ENCODE results near the gene RNU6-1. TPM values are rescaled to one million over a fixed set of nuclear protein-coding genes. Genes with fewer than 3 reads are reported as not detected.
A peak's percentile ranks its signal among the peaks of the same experiment; 100 is the strongest.

Gene RNU6-1
- total RNA-seq, 1 experiment from 2014 or later, result not detected

DNA sequence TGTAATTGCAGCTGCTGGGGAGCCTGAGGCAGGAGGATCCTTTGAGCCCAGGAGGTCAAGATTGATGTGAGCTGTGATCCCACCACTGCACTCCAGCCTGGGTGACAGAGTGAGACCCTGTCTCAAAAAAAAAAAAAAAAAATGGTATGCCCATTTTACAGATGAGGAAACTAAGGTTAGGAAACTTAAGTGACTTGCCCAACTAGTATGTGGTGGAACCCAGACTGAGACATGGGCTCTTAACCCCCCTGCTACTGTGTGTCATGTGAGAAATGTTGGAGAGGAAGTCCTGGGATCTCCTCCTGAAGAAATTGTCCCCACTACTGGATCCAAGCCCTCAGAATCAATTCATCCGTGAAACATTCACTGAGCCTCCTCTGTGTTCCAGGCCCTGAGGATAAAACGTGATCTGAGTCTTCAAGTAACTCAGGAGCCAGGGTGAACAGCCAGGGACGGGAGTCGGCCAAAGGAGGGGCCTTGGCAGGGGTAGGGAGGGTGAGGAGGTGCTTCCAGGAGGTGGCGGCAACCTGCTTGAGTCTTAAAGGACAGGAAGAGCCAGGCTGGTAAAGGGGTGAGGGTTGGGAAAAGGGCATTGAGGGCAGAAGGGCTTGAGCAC is 19.6 kb upstream of the RNU6-1 start:
- POLR2A ChIA-PET, result no interaction called here
- TF ChIP-seq GTF2I (CRISPR knock-in tag; conservative IDR thresholded peaks at IDR 0.05) (0 out of 2 replicates have a peak, but pooled peaks have one; percentile 38), ZNF138 (CRISPR knock-in tag; conservative IDR thresholded peaks at IDR 0.05) (no peak), ETV6 (CRISPR knock-in tag; IDR thresholded peaks at IDR 0.05) (no peak)
- DNase-seq (ENCODE audit: low spot score), result no peak
- CTCF ChIA-PET, result no interaction called here
- H3K27ac Mint-ChIP-seq, result no peak overlapping the region
- no peaks in the 10 kb centered on the region for H3K9me3 Mint-ChIP-seq
- no peak for ATAC-seq
- peaks cover 22% of the 10 kb centered on the region for H3K27me3 Mint-ChIP-seq (ENCODE audit: low read depth)
- no peak overlapping the region for H3K4me3 Mint-ChIP-seq
- H3K36me3 Mint-ChIP-seq, result no peaks in the 10 kb centered on the region
- H3K4me1 Mint-ChIP-seq, result peaks cover 30% of the 10 kb centered on the region

DNA sequence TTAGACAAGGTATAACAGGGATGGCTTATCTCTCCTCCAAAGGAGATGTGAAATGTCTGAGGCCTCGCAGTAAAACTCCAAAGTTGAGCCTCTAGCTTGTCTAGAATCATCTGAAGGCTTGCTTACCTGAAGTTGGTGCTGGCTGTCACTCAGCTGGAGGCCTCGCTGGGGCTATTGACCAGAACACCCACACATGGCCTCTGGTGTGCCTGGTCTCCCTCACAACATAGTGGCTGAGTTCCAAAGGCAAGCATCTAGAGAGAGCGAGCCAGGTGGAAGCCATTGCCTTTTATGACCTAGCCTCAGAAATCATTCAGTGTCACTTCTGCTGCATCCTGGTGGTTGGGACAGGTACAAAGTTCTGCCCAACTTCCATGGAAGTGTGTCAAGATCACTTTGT is 17.4 kb upstream of the RNU6-1 start:
- Mint-ChIP-seq H3K27ac (no peak overlapping the region), H3K9me3 (no peaks in the 10 kb centered on the region), H3K36me3 (no peaks in the 10 kb centered on the region), H3K4me3 (no peak overlapping the region), H3K4me1 (peaks cover 47% of the 10 kb centered on the region), H3K27me3 (ENCODE audit: low read depth) (peaks cover 5% of the 10 kb centered on the region; the same call in 1 of the 2 replicates)
- TF ChIP-seq, protein P1, sequence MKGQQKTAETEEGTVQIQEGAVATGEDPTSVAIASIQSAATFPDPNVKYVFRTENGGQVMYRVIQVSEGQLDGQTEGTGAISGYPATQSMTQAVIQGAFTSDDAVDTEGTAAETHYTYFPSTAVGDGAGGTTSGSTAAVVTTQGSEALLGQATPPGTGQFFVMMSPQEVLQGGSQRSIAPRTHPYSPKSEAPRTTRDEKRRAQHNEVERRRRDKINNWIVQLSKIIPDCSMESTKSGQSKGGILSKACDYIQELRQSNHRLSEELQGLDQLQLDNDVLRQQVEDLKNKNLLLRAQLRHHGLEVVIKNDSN (CRISPR knock-in tag; IDR thresholded peaks at IDR 0.05), result no peak
- TF ChIP-seq, protein P2, sequence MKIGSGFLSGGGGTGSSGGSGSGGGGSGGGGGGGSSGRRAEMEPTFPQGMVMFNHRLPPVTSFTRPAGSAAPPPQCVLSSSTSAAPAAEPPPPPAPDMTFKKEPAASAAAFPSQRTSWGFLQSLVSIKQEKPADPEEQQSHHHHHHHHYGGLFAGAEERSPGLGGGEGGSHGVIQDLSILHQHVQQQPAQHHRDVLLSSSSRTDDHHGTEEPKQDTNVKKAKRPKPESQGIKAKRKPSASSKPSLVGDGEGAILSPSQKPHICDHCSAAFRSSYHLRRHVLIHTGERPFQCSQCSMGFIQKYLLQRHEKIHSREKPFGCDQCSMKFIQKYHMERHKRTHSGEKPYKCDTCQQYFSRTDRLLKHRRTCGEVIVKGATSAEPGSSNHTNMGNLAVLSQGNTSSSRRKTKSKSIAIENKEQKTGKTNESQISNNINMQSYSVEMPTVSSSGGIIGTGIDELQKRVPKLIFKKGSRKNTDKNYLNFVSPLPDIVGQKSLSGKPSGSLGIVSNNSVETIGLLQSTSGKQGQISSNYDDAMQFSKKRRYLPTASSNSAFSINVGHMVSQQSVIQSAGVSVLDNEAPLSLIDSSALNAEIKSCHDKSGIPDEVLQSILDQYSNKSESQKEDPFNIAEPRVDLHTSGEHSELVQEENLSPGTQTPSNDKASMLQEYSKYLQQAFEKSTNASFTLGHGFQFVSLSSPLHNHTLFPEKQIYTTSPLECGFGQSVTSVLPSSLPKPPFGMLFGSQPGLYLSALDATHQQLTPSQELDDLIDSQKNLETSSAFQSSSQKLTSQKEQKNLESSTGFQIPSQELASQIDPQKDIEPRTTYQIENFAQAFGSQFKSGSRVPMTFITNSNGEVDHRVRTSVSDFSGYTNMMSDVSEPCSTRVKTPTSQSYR (CRISPR knock-in tag; IDR thresholded peaks at IDR 0.05), result no peak
- TF ChIP-seq, protein P3, sequence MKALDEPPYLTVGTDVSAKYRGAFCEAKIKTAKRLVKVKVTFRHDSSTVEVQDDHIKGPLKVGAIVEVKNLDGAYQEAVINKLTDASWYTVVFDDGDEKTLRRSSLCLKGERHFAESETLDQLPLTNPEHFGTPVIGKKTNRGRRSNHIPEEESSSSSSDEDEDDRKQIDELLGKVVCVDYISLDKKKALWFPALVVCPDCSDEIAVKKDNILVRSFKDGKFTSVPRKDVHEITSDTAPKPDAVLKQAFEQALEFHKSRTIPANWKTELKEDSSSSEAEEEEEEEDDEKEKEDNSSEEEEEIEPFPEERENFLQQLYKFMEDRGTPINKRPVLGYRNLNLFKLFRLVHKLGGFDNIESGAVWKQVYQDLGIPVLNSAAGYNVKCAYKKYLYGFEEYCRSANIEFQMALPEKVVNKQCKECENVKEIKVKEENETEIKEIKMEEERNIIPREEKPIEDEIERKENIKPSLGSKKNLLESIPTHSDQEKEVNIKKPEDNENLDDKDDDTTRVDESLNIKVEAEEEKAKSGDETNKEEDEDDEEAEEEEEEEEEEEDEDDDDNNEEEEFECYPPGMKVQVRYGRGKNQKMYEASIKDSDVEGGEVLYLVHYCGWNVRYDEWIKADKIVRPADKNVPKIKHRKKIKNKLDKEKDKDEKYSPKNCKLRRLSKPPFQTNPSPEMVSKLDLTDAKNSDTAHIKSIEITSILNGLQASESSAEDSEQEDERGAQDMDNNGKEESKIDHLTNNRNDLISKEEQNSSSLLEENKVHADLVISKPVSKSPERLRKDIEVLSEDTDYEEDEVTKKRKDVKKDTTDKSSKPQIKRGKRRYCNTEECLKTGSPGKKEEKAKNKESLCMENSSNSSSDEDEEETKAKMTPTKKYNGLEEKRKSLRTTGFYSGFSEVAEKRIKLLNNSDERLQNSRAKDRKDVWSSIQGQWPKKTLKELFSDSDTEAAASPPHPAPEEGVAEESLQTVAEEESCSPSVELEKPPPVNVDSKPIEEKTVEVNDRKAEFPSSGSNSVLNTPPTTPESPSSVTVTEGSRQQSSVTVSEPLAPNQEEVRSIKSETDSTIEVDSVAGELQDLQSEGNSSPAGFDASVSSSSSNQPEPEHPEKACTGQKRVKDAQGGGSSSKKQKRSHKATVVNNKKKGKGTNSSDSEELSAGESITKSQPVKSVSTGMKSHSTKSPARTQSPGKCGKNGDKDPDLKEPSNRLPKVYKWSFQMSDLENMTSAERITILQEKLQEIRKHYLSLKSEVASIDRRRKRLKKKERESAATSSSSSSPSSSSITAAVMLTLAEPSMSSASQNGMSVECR (CRISPR knock-in tag; IDR thresholded peaks at IDR 0.05; ENCODE audit: borderline replicate concordance), result no peak
- DNase-seq (ENCODE audit: low spot score), result no peak
- ChIA-PET CTCF (no interaction called here), POLR2A (interaction anchor here (0.6 kb wide), 1 partner anchor 10 kb away, joined by 4 read pairs; no protein-coding TSS in a partner anchor)
- ATAC-seq, result no peak

DNA sequence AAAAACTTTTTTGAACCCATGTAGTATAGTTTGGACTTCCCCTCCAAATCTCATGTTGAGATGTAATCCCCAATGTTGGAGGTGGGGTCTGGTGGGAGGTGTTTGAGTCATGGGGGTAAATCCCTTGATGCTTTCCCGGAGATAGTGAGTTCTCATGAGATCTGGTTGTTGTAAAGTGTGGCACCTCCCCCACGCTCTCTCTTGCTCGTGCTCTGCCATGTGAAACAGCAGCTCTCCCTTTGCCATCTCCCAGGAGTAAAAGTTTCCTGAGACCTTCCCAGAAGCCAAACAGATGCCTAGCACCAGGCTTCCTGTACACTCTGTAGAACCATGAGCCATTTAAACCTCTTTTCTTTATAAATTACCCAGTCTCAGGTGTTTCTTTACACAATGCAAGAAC is 16.0 kb upstream of the RNU6-1 start:
- CTCF ChIA-PET, result interaction anchor here (1.1 to 1.6 kb wide), 2 partner anchors 15 to 24 kb away, joined by 3 read pairs; no protein-coding TSS in a partner anchor
- Mint-ChIP-seq H3K27me3 (ENCODE audit: low read depth) (no peaks in the 10 kb centered on the region; the same call in 1 of the 2 replicates), H3K9me3 (no peaks in the 10 kb centered on the region), H3K36me3 (no peaks in the 10 kb centered on the region), H3K27ac (0 out of 2 replicates have a peak overlapping the region, but pooled peaks have one; percentile 6), H3K4me3 (no peak overlapping the region), H3K4me1 (peaks cover 51% of the 10 kb centered on the region)
- ATAC-seq (no peak), DNase-seq (ENCODE audit: low spot score) (no peak)
- POLR2A ChIA-PET, result no interaction called here
- no peak for TF ChIP-seq PRRX2 (CRISPR knock-in tag; IDR thresholded peaks at IDR 0.05)
- TF ChIP-seq, protein P4, sequence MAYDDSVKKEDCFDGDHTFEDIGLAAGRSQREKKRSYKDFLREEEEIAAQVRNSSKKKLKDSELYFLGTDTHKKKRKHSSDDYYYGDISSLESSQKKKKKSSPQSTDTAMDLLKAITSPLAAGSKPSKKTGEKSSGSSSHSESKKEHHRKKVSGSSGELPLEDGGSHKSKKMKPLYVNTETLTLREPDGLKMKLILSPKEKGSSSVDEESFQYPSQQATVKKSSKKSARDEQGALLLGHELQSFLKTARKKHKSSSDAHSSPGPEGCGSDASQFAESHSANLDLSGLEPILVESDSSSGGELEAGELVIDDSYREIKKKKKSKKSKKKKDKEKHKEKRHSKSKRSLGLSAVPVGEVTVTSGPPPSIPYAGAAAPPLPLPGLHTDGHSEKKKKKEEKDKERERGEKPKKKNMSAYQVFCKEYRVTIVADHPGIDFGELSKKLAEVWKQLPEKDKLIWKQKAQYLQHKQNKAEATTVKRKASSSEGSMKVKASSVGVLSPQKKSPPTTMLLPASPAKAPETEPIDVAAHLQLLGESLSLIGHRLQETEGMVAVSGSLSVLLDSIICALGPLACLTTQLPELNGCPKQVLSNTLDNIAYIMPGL (CRISPR knock-in tag; IDR thresholded peaks at IDR 0.05), result no peak
- TF ChIP-seq, protein P5, sequence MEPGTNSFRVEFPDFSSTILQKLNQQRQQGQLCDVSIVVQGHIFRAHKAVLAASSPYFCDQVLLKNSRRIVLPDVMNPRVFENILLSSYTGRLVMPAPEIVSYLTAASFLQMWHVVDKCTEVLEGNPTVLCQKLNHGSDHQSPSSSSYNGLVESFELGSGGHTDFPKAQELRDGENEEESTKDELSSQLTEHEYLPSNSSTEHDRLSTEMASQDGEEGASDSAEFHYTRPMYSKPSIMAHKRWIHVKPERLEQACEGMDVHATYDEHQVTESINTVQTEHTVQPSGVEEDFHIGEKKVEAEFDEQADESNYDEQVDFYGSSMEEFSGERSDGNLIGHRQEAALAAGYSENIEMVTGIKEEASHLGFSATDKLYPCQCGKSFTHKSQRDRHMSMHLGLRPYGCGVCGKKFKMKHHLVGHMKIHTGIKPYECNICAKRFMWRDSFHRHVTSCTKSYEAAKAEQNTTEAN (CRISPR knock-in tag; IDR thresholded peaks at IDR 0.05), result no peak
- TF ChIP-seq NR3C1 (CRISPR knock-in tag; conservative IDR thresholded peaks at IDR 0.05; ENCODE audit: low read depth), result no peak
- TF ChIP-seq, protein P6, sequence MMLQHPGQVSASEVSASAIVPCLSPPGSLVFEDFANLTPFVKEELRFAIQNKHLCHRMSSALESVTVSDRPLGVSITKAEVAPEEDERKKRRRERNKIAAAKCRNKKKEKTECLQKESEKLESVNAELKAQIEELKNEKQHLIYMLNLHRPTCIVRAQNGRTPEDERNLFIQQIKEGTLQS (CRISPR knock-in tag; conservative IDR thresholded peaks at IDR 0.05), result no peak
- TF ChIP-seq TEAD1 (CRISPR knock-in tag; IDR thresholded peaks at IDR 0.05), result no peak
- TF ChIP-seq, protein P7, sequence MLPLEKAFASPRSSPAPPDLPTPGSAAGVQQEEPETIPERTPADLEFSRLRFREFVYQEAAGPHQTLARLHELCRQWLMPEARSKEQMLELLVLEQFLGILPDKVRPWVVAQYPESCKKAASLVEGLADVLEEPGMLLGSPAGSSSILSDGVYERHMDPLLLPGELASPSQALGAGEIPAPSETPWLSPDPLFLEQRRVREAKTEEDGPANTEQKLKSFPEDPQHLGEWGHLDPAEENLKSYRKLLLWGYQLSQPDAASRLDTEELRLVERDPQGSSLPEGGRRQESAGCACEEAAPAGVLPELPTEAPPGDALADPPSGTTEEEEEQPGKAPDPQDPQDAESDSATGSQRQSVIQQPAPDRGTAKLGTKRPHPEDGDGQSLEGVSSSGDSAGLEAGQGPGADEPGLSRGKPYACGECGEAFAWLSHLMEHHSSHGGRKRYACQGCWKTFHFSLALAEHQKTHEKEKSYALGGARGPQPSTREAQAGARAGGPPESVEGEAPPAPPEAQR (CRISPR knock-in tag; IDR thresholded peaks at IDR 0.05), result no peak
- TF ChIP-seq, protein P8, sequence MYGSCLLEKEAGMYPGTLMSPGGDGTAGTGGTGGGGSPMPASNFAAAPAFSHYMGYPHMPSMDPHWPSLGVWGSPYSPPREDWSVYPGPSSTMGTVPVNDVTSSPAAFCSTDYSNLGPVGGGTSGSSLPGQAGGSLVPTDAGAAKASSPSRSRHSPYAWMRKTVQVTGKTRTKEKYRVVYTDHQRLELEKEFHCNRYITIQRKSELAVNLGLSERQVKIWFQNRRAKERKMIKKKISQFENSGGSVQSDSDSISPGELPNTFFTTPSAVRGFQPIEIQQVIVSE (CRISPR knock-in tag; IDR thresholded peaks at IDR 0.05; ENCODE audit: borderline replicate concordance), result no peak
- no peak for TF ChIP-seq OVOL2 (CRISPR knock-in tag; IDR thresholded peaks at IDR 0.05; ENCODE audit: borderline replicate concordance)
- no peak for TF ChIP-seq ZNF317 (CRISPR knock-in tag; IDR thresholded peaks at IDR 0.05; ENCODE audit: borderline replicate concordance, low read depth)
